Dedifferentiated amniotic fluid mesenchymal stem cell (primary cell): ENCODE data around the gene CALN1.

ENCODE experiments used
- DNase-seq: peaks from one replicate; pipeline ENCODE4 v3.0.0-alpha.2; 2016; ENCODE audit errors: extremely low spot score

The CALN1 gene

GRCh38 chr7:72325561-72325960 is 86.6 kb downstream of the CALN1 start:
- no peak for DNase-seq

- no peak for DNase-seq
Observed at GRCh38 chr7:72321637-72322036, 90.5 kb downstream of the CALN1 start.

DNA sequence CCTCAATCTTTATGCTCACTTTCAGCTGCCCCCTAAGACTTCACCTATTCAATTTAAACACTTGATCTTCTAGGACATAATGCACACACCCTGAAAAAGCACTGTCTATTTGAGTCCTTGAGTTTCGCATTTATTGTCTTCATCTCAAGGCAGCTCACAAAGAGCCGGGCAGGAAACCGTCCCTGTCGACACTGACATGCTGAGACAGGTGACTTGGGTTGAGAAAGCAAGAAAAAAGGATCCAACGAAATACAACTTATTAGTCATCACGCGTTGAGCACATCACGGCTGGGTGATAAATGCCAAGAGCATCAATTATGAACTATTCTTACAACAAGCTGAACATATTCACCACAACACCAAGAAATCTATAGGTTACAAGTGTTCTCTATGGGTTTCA is 91.1 kb downstream of the CALN1 start:
- no peak for DNase-seq

DNA sequence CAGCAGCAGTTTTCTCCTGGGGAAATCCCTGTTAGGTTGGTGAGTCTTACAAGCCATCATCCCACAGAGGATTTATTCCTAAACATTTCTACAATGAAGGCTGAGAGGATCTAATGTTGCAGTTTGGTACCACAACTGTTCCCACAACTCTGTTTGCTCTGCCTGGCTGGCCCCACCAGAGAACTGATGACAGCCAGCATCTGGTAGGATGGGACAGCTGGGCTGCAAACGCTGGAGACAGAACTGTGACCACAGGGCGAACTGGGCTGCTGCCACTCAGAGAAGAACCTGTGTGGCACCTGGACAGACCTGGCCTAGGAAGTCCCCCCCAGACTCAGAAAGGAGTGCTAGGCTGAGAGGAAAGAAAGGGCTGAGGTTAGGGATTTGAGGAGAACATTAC is 94.8 kb downstream of the CALN1 start:
- no peak for DNase-seq

DNA sequence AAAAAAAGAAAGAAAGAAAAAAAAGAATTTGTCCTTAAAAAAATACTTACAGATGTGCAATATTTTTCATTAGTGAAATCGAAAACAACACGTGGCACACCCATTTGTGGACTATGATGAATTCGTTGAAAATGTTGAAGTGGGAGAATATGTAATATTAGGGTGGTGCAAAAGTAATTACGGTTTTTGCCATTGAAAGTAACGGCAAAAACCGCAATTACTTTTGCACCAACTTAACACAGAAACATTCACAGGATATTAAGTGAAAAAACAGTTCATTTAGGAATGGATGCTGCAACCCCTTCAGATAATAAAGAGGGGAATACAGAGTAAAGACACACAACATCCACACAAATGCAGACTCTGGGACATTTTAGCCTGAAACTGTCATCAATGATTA is 96.0 kb downstream of the CALN1 start:
- DNase-seq, result no peak

GRCh38 chr7:72313906-72314305 is 98.2 kb downstream of the CALN1 start:
- DNase-seq, result no peak

- DNase-seq, result no peak
Observed at GRCh38 chr7:72310301-72310700, 101.8 kb downstream of the CALN1 start.

- DNase-seq, result no peak
Observed at GRCh38 chr7:72309476-72309875, 102.7 kb downstream of the CALN1 start.

- DNase-seq, result no peak
Observed at GRCh38 chr7:72308986-72309385, 103.2 kb downstream of the CALN1 start.

DNA sequence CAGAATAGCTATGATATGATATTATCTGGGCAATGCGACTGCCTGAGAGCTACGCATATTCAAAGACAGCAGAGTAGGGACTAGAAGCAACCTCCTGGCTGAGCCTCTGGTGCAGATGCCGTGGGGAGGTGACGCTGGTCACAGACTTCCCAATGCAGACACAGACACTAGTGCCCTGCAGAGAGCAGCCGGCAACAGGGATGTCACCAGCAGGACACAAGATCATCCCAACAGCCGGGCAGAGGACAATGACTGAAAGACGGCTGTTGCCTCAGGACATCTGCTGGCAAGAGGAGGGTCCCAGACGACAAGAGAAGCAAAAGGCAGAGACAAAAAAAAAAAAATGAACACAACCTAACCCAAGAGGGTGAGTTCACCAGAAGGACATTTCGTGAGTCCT is 104.6 kb downstream of the CALN1 start:
- DNase-seq, result no peak

DNA sequence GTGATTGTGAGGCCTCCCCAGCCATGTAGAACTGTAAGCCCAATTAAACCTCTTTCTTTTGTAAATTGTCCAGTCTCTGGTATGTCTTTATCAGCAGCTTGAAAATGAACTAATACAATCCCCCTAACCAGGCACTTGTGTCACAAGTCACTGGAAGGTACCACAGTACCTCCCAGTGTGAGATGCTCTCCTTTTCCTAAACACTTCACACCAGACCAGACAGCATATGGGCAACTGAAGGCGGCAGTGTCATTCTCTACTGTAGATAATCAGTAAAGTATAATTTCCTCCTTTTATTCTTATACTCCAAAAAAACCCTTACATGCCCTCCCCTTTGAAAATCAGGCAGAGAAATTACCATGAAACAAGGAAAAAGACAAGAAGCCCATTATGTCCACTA is 113.2 kb downstream of the CALN1 start:
- no peak for DNase-seq

DNA sequence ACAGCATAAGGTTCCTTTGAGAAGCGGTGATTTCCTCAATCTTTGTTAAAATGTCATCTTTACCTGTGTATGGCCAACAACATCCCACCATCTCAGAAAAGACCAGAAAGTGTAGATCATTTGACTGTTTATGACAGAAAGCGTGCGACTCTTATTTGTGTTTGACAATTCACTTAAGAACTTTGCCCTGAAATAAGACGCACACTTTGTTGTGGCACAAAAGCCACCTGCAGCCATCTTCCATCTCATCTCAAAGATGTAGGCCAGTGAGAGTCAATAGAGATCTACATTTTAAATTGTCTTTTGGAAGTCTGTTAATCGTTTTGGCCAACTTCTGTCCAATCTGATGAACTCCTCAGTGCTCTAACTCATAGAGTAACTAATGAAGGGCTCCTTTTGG is 114.0 kb downstream of the CALN1 start:
- no peak for DNase-seq

DNA sequence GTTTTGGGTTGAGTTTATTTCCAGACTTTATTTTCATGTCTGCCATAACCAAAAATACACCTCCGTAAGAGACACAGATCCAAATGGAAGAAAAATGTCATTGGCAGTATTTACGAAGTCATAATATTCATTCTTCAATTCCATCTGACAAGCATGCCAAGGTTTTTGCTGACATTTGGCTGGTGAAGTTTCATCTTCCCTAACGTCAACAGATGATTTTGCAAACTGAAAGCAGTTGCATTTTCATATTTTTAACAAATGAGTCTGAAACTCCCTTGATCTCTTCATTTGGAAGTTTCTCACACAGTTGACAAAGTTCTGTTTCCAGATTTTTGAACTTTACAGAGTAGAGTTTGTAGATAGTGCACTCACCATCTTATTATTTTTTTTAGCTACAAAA is 114.5 kb downstream of the CALN1 start:
- no peak for DNase-seq

DNA sequence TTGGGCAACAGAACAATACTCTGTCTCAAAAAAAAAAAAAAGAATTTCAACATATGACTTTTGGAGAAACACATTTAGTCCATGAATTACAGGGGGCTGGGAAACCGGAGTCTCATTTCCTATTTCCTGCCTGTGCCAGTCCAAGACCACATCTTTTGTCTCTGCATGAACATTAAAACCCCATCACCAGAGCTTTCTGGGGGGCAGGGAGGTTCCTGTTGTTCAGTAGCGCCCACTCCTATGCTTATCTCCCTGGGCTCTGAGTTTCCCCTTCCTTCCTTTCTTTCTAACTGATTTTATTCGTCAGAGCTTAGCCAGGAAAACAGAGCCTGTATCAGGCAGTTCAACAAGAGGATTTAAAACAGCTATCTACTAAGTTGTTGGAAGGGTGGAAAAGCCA is 119.3 kb downstream of the CALN1 start:
- DNase-seq, result no peak

DNA sequence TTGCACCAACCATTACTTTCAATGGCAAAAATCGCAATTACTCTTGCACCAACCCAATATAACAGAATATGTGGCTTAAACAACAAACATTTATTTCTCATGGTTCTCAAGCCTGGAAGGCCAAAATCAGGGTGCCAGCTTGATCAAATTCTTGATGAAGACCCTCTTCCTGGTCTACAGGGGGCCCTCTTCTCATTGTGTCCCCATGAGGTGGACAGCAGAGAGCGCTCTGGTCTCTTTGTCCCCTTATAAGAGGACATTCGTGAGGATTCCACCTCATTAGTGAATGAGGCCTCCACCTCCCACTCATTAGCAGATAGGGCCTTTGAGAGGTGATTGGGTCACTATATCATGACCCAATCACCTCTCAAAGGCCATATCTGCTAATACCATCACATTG is 120.0 kb downstream of the CALN1 start:
- no peak for DNase-seq

GRCh38 chr7:72286519-72286918 is 125.6 kb downstream of the CALN1 start:
- no peak for DNase-seq

- no peak for DNase-seq
Observed at GRCh38 chr7:72283309-72283708, 128.8 kb downstream of the CALN1 start.

- no peak for DNase-seq
Observed at GRCh38 chr7:72281308-72281707, 130.8 kb downstream of the CALN1 start.

- DNase-seq, result no peak
Observed at GRCh38 chr7:72279203-72279602, 132.9 kb downstream of the CALN1 start.

DNA sequence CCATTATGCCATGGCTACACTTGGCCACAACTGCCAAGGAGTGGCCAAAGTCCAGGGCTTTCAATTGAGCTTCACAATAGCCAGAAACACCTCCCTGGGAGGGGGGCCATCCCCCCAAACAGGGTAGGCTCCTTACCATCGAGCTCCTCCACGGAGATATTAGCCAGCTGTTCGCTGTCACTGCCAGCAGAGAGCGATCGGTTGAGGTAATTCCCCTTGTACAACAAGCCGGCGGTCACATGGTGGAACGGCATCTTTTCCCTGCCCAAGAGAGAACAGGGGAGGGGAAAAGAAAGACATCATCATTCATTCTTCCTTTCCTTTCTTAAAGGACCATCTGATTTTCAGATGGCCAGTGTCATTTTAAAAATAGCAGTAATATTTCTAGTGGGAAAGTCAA is 133.6 kb downstream of the CALN1 start:
- DNase-seq, result no peak

DNA sequence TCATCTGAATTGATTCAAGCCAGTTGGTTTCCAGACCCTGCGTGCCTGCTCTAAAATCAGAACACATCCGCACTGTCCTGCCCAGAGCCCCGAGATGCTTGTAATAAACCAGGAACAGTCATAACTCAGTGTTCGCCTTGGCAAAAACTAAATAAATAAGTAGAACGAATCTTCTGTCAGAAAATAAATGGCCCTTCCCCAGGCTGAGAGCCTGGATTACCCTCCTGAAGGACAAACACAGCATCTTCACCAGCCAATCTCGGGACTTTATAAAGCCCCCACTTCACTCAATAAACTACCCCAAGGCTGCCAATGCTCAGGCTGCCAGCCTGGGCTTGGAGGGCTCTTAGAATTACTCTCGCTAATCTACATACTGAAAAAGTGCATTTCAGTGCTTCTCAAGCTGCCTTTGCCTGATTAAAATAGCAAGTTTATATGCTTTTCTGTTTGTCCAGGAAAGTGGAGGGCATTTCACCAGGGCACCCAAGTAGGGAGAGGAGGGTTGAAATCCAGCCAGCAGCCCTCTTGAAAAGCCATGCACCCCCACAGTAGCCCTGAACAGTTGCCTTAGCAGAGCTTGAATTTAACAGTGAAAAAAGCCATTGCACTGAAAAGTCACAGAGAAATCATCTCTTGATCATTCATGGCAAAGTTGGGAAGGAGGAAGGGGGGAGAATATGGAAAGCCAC is 136.6 kb downstream of the CALN1 start:
- DNase-seq, result no peak

DNA sequence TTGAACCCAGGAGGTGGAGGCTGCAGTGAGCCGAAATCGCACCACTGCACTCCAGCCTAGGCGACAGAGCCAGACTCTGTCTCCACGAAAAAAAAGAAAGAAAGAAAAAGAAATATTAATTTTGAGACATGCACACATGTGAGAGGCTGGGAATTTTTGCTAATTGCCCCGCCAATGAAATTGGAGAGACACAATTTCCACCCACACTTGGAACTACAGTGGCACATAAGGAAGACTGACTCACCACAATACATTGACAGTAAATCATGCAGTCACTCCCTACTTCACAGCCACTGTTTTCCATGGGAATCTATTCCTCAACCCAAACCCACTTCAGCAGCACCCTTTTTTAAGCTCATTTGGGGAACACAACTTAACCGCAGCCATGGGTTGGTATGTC is 139.7 kb downstream of the CALN1 start:
- no peak for DNase-seq

DNA sequence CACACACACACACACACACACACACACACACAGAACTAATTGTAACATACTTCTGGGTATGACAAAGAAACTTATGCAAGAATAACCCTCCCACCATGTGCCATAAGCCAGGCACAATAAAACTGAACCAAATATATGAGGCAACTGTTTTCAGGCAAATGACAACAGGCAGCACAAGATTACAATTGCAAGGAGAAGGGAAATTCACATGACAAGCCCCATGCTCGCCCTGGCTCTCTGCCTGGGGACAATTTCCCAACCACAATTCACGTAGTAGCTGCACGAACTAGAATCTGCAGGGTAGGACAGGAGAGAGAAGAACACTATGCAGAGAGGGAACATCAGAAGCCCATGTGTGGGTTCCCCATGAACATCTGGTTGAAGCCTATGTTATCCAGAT is 143.3 kb downstream of the CALN1 start:
- no peak for DNase-seq

DNA sequence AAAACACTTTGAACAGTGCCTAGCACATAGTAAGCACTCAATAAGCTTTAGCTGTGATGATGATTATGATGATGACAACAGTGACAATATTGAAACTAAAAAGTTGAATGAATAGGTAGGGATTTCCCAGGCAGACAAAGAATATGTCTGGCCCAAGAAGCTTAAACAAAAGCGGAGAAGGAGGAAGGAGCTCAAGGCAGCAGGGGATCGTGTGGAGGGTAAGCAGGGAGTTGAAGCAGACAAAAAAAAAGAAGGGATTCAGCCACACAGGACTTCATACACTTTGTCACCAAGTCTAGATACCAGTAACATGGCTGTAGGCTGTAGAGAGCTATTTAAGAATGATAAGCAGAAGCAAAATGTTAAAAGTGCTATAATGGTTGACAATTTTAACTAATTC is 144.0 kb downstream of the CALN1 start:
- no peak for DNase-seq
